PC-3 (cell line): ENCODE data around the gene NOL4L. TPM values are rescaled to one million over a fixed set of nuclear protein-coding genes. Genes with fewer than 3 reads are reported as not detected.

ENCODE experiments used
- ATAC-seq: fragments of 200-7000 bp; cut with Tn5 transposase; 2 replicates; pipeline ENCODE4 v1.9.1; 2020; ENCODE audit warnings: mild to moderate bottlenecking, moderate library complexity
- BruUV-seq: library from RNA; stranded (reverse); fragments of 400-500 nt; replicated peaks from 2 replicates; lab custom pipeline; 2021; lab: Mats Ljungman, UMichigan
- CTCF ChIA-PET: fragments of 300-600 bp; sonication (Branson Sonifier 250); formaldehyde crosslinking; loops from one replicate; lab custom pipeline; 2022; ENCODE audit warnings: antibody characterized with exemption; lab: Charles Lee
- POLR2A ChIA-PET: fragments of 300-600 bp; sonication (Branson Sonifier 250); formaldehyde crosslinking; loops from one replicate; lab custom pipeline; 2022; ENCODE audit warnings: antibody characterized with exemption; ENCODE audit not compliant: unreplicated experiment; lab: Charles Lee
- DNase-seq: peaks from one replicate; pipeline ENCODE4 v3.0.0-alpha.2; 2015
- H2AFZ ChIP-seq: fragments of 300-600 bp; sonication (generic); 2 replicates; pipeline ENCODE4 v1.6.0; 2016; ENCODE audit warnings: antibody characterized with exemption, low read length
- H3F3A ChIP-seq: fragments of 300-600 bp; sonication (generic); one replicate; pipeline ENCODE4 v1.6.0; 2017; ENCODE audit warnings: antibody characterized with exemption, low read length, control low read depth, mild to moderate bottlenecking; ENCODE audit not compliant: unreplicated experiment
- H3K27ac ChIP-seq: fragments of 300-600 bp; sonication (generic); 2 replicates; pipeline ENCODE4 v1.5.1; 2016; ENCODE audit warnings: mild to moderate bottlenecking, low read length
- H3K27me3 ChIP-seq: fragments of 300-600 bp; sonication (generic); 2 replicates; pipeline ENCODE4 v1.6.1; 2016; ENCODE audit warnings: low read length, mixed read lengths
- H3K36me3 ChIP-seq: fragments of 300-600 bp; sonication (generic); 2 replicates; pipeline ENCODE4 v1.6.1; 2016; ENCODE audit warnings: low read depth, mixed run types, low read length, mixed read lengths
- H3K4me1 ChIP-seq: fragments of 300-600 bp; sonication (generic); 2 replicates; pipeline ENCODE4 v1.5.1; 2016; ENCODE audit warnings: low read length; ENCODE audit not compliant: insufficient read depth
- H3K4me2 ChIP-seq: fragments of 300-600 bp; sonication (generic); 2 replicates; pipeline ENCODE4 v1.6.0; 2016; ENCODE audit warnings: low read length
- H3K4me3 ChIP-seq: fragments of 300-600 bp; sonication (generic); 2 replicates; pipeline ENCODE4 v1.5.1; 2016; ENCODE audit warnings: mild to moderate bottlenecking, low read length, mixed read lengths
- H3K79me2 ChIP-seq: fragments of 300-600 bp; sonication (generic); 2 replicates; pipeline ENCODE4 v1.6.1; 2017; ENCODE audit warnings: low read length, mixed read lengths
- H3K9ac ChIP-seq: fragments of 300-600 bp; sonication (generic); 2 replicates; pipeline ENCODE4 v1.6.0; 2016; ENCODE audit warnings: mild to moderate bottlenecking, low read length
- H3K9me2 ChIP-seq: fragments of 300-600 bp; sonication (generic); replicated peaks from 2 replicates; pipeline ENCODE4 v1.6.1; 2016; ENCODE audit warnings: mixed run types, low read length, mixed read lengths
- H3K9me3 ChIP-seq: fragments of 300-600 bp; sonication (generic); 2 replicates; pipeline ENCODE4 v1.6.1; 2016; ENCODE audit warnings: low read length, mixed read lengths
- H4K20me1 ChIP-seq: fragments of 300-600 bp; sonication (generic); 2 replicates; pipeline ENCODE4 v1.6.1; 2016; ENCODE audit warnings: low read length, mixed read lengths
- EZH2 ChIP-seq: fragments of 300-600 bp; sonication (generic); IDR thresholded peaks from one replicate; pipeline ENCODE4 v1.6.1; 2017; ENCODE audit warnings: antibody characterized with exemption, mild to moderate bottlenecking, low read length; ENCODE audit not compliant: unreplicated experiment
- EZH2phosphoT487 ChIP-seq: fragments of 300-600 bp; sonication (generic); IDR thresholded peaks from 2 replicates; pipeline ENCODE4 v1.6.1; 2018; ENCODE audit warnings: mild to moderate bottlenecking, antibody characterized with exemption, low read length, borderline replicate concordance
- intact Hi-C: fragments of 100-400 bp; cut with micrococcal nuclease; formaldehyde crosslinking; loops from 2 replicates; pipeline ENCODE4 v1.9.0; 2023
- total RNA-seq: library from RNA; depleted of rRNA; stranded (reverse); fragments of >200 nt; gene quantifications from 2 replicates; pipeline ENCODE4 v1.2.3, GENCODE V29; 2014
- TF ChIP-seq, protein P1 (sequence below): fragments of 300-600 bp; sonication (generic); conservative IDR thresholded peaks from 2 replicates; pipeline ENCODE4 v1.5.1; 2017; ENCODE audit warnings: antibody characterized with exemption, low read depth, mild to moderate bottlenecking, low read length

Gene NOL4L
- total RNA-seq, 1 experiment from 2014 or later: 7.3 TPM

DNA sequence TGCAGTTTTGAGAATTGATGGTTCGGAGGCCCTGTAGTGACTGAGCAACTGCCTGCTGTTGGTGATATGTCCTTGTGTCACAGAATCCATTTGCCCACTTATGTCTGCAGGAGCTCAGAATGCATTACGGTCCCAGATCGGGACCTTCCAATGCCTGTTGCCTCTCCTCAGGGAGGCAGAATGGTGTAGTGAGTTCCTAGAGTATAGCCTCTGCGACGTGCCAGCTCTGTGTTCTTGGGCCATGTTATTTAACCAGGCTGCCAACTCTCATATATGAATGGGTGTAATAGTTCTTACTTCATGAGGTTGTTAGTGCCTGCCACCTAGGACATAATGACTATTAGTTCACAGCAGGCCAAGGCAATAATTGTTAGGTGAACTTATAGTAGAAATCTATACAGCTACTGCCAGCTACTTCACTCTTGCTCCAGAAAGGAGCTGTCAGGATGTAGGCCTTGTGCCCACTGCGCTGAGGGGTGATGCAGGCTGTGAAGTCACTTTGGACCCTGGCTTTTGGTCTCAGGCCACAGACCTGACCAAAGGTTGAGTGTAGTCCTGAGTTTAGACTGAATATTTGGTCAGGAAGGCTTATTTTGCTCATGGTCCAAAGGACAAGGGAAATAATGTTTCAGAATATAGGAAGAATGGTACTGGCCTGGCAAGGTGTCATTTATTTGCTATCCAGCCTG, 144.9 kb downstream of the NOL4L start:
- ATAC-seq (no peak), DNase-seq (no peak)
- Histone ChIP-seq H3K36me3 (peaks cover 39% of the 10 kb centered on the region), H3K4me3 (no peak overlapping the region), H3K9ac (no peak overlapping the region), H3K27me3 (no peaks in the 10 kb centered on the region), H3K27ac (no peak overlapping the region), H3K79me2 (no peaks in the 10 kb centered on the region), H3F3A (no peaks in the 10 kb centered on the region), H3K4me2 (no peak overlapping the region), H3K9me3 (no peaks in the 10 kb centered on the region), H2AFZ (no peak overlapping the region), H4K20me1 (no peaks in the 10 kb centered on the region), H3K9me2 (no peaks in the 10 kb centered on the region), H3K4me1 (no peaks in the 10 kb centered on the region)
- TF ChIP-seq EZH2 (no peak), EZH2phosphoT487 (no peak)
- TF ChIP-seq, protein P1, sequence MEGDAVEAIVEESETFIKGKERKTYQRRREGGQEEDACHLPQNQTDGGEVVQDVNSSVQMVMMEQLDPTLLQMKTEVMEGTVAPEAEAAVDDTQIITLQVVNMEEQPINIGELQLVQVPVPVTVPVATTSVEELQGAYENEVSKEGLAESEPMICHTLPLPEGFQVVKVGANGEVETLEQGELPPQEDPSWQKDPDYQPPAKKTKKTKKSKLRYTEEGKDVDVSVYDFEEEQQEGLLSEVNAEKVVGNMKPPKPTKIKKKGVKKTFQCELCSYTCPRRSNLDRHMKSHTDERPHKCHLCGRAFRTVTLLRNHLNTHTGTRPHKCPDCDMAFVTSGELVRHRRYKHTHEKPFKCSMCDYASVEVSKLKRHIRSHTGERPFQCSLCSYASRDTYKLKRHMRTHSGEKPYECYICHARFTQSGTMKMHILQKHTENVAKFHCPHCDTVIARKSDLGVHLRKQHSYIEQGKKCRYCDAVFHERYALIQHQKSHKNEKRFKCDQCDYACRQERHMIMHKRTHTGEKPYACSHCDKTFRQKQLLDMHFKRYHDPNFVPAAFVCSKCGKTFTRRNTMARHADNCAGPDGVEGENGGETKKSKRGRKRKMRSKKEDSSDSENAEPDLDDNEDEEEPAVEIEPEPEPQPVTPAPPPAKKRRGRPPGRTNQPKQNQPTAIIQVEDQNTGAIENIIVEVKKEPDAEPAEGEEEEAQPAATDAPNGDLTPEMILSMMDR: no peak
- BruUV-seq: no TSS peak
- intact Hi-C loops: loop anchor here (10.0 kb wide), 1 partner anchor 105 kb away; no protein-coding TSS in a partner anchor
- ChIA-PET CTCF (no interaction called here), POLR2A (no interaction called here)

DNA sequence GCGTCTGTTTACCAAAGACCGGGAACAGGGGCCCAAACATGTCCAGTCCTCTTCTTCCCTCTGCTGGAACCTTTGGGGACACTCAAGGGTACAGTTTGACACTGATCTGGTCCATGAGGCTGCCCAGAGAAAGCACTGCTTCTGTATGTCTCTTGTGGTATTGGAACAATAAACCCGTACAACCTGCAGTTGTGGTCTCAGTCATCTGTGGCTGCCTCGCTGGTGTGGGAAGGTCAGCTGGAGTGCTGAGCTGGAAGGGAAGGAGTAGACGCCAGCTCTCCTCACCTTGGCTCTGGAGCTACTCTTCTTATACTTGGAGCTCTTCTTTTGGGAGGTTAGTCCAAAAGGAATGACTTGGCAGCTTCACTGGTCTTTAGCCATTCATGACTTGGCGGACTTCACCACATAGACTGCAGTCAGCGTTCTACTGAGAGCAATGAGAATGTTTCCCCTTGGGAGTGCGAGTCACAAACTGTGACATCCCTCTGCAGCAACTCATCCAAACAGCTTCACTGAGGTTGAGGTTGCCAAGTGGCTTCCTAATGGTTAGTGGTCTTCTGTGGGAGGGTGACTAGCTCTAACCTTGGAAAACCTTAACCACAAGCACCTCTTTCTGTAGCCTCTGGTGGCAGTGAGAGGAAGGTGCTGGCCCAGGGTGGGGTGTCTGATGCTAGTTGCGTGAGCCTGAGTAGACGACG, 145.9 kb downstream of the NOL4L start:
- no peaks in the 10 kb centered on the region for H3K9me3 ChIP-seq
- no peaks in the 10 kb centered on the region for H3K79me2 ChIP-seq

More for the DNA sequence above, 145.9 kb downstream of the NOL4L start:
- Histone ChIP-seq H3K4me1 (no peaks in the 10 kb centered on the region), H3K27me3 (no peaks in the 10 kb centered on the region), H3K9ac (no peak overlapping the region), H3K27ac (no peak overlapping the region), H3K4me2 (no peak overlapping the region), H3F3A (no peaks in the 10 kb centered on the region), H3K9me2 (no peaks in the 10 kb centered on the region), H3K4me3 (no peak overlapping the region), H2AFZ (no peak overlapping the region), H4K20me1 (no peaks in the 10 kb centered on the region), H3K36me3 (peaks cover 49% of the 10 kb centered on the region)
- ATAC-seq (no peak), DNase-seq (no peak)
- intact Hi-C loops: no loop called here
- BruUV-seq: no TSS peak
- ChIA-PET POLR2A (no interaction called here), CTCF (no interaction called here)
- TF ChIP-seq, protein P1: no peak
- TF ChIP-seq EZH2phosphoT487: no peak
- no peak for TF ChIP-seq EZH2
